ENCODE data around the gene ZBTB24. TPM values are rescaled to one million over a fixed set of nuclear protein-coding genes. Genes with fewer than 3 reads are reported as not detected.

Gene ZBTB24
- polyA plus RNA-seq, 1 experiment = 4.4 TPM

DNA sequence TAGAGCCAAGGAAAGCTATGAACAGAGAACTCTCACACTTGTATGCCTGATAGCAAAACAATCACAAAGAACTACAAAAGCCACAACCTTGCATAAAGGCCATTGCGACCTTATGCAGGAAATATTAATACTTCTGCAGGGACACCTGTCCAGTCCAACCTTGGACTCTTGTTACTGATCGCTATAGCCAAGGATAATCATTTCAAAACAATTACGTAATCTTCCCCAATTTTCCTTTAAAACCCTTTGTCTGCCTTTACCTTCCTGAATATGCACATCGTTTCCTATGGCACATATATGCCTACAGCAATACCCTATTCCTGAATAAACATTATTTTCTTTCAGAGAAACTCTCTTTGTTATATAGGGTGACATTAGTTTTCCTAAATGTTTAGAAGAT lies 65.4 kb downstream of the ZBTB24 start:
- ChIA-PET POLR2A (no interaction called here), CTCF (interaction anchor here (0.6 kb wide), 1 partner anchor 27 kb away, joined by 3 read pairs; no protein-coding TSS in a partner anchor)
- H3K27me3 ChIP-seq (ENCODE audit: control insufficient read depth, insufficient read depth, low read length) = peaks cover 2% of the 10 kb centered on the region
- DNase-seq (ENCODE audit: low read depth, low spot score) = no peak
- no peaks in the 10 kb centered on the region for H3K9me3 ChIP-seq (ENCODE audit: control insufficient read depth, insufficient read depth, low read length)
- no peak overlapping the region for H3K4me3 ChIP-seq (ENCODE audit: low read depth, low read length)
- TF ChIP-seq, protein P1, sequence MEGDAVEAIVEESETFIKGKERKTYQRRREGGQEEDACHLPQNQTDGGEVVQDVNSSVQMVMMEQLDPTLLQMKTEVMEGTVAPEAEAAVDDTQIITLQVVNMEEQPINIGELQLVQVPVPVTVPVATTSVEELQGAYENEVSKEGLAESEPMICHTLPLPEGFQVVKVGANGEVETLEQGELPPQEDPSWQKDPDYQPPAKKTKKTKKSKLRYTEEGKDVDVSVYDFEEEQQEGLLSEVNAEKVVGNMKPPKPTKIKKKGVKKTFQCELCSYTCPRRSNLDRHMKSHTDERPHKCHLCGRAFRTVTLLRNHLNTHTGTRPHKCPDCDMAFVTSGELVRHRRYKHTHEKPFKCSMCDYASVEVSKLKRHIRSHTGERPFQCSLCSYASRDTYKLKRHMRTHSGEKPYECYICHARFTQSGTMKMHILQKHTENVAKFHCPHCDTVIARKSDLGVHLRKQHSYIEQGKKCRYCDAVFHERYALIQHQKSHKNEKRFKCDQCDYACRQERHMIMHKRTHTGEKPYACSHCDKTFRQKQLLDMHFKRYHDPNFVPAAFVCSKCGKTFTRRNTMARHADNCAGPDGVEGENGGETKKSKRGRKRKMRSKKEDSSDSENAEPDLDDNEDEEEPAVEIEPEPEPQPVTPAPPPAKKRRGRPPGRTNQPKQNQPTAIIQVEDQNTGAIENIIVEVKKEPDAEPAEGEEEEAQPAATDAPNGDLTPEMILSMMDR (IDR thresholded peaks at IDR 0.05; ENCODE audit: low read depth, low read length) = no peak
- no peak overlapping the region for H3K27ac ChIP-seq (ENCODE audit: low read depth, low read length)

Other genes starting within 250 kb of the ZBTB24 start
- gene CD164, start 100.8 kb downstream of the ZBTB24 start, polyA plus RNA-seq (2011; rRNA removed) = 344 and 383 TPM in 2 replicates
- gene PPIL6, start 42.6 kb downstream of the ZBTB24 start, polyA plus RNA-seq (2011; rRNA removed) = 0.71 and 0.83 TPM in 2 replicates
- gene SMPD2, start 42.5 kb downstream of the ZBTB24 start, polyA plus RNA-seq (2011; rRNA removed) = 4.5 and 5.4 TPM in 2 replicates
- 40.9 and 48.1 TPM in 2 replicates for gene MICAL1, start 27.4 kb downstream of the ZBTB24 start, polyA plus RNA-seq (2011; rRNA removed)
- 2.6 and 3.6 TPM in 2 replicates for gene AK9, start 208.0 kb upstream of the ZBTB24 start, polyA plus RNA-seq (2011; rRNA removed)
- 17.0 and 22.8 TPM in 2 replicates for gene FIG4, start 208.1 kb upstream of the ZBTB24 start, polyA plus RNA-seq (2011; rRNA removed)